Measurements from ENCODE around the gene PTPN1. TPM values are rescaled to one million over a fixed set of nuclear protein-coding genes. Genes with fewer than 3 reads are reported as not detected.

Gene PTPN1
- total and polyA plus RNA-seq, 10 of the 15 experiments (the other 5 are each of a cell fraction or from before 2014, with no cell fraction given) = 15.9 to 74.7 (median 43.9) TPM

DNA sequence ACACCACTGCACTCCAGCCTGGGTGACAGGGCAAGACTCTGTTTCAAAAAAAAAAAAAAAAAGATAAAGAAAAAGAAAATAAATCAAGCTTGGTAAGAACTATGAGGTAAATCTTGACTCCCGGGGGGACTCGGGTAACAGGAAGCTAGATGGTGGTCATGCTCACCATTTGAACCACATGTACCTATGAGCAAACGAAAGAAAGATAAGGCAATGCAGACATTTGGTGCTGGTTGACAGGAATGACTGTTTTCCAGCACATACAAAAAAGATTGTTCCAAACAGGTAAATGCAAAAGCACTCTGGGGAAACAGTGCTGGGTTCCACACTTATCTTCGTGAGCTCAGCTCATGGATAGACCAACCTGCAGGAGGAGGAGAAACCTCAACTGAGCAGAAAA is 22.8 kb upstream of the PTPN1 start (continued):
- TF ChIP-seq, protein P1, sequence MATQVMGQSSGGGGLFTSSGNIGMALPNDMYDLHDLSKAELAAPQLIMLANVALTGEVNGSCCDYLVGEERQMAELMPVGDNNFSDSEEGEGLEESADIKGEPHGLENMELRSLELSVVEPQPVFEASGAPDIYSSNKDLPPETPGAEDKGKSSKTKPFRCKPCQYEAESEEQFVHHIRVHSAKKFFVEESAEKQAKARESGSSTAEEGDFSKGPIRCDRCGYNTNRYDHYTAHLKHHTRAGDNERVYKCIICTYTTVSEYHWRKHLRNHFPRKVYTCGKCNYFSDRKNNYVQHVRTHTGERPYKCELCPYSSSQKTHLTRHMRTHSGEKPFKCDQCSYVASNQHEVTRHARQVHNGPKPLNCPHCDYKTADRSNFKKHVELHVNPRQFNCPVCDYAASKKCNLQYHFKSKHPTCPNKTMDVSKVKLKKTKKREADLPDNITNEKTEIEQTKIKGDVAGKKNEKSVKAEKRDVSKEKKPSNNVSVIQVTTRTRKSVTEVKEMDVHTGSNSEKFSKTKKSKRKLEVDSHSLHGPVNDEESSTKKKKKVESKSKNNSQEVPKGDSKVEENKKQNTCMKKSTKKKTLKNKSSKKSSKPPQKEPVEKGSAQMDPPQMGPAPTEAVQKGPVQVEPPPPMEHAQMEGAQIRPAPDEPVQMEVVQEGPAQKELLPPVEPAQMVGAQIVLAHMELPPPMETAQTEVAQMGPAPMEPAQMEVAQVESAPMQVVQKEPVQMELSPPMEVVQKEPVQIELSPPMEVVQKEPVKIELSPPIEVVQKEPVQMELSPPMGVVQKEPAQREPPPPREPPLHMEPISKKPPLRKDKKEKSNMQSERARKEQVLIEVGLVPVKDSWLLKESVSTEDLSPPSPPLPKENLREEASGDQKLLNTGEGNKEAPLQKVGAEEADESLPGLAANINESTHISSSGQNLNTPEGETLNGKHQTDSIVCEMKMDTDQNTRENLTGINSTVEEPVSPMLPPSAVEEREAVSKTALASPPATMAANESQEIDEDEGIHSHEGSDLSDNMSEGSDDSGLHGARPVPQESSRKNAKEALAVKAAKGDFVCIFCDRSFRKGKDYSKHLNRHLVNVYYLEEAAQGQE (IDR thresholded peaks at IDR 0.05; ENCODE audit: low read depth, low read length) = no peak
- TF ChIP-seq STAT3 (IDR thresholded peaks at IDR 0.05; ENCODE audit: low read depth, low read length) = no peak
- peak; percentile 39; the same call in 1 of the 2 replicates for TF ChIP-seq NFIC (IDR thresholded peaks at IDR 0.05; ENCODE audit: low read depth, low read length)
- no peak for TF ChIP-seq ZNF622 (IDR thresholded peaks at IDR 0.05)
- TF ChIP-seq SPI1 (IDR thresholded peaks at IDR 0.05; ENCODE audit: borderline replicate concordance, insufficient read depth, low read depth, low read length) = no peak
- 0 out of 2 replicates have a peak, but pooled peaks have one; percentile 17 for TF ChIP-seq YY1 (IDR thresholded peaks at IDR 0.05; ENCODE audit: low read depth, low read length)
- TF ChIP-seq NBN (IDR thresholded peaks at IDR 0.05) = 0 out of 2 replicates have a peak, but pooled peaks have one; percentile 20
- TF ChIP-seq, protein P2, sequence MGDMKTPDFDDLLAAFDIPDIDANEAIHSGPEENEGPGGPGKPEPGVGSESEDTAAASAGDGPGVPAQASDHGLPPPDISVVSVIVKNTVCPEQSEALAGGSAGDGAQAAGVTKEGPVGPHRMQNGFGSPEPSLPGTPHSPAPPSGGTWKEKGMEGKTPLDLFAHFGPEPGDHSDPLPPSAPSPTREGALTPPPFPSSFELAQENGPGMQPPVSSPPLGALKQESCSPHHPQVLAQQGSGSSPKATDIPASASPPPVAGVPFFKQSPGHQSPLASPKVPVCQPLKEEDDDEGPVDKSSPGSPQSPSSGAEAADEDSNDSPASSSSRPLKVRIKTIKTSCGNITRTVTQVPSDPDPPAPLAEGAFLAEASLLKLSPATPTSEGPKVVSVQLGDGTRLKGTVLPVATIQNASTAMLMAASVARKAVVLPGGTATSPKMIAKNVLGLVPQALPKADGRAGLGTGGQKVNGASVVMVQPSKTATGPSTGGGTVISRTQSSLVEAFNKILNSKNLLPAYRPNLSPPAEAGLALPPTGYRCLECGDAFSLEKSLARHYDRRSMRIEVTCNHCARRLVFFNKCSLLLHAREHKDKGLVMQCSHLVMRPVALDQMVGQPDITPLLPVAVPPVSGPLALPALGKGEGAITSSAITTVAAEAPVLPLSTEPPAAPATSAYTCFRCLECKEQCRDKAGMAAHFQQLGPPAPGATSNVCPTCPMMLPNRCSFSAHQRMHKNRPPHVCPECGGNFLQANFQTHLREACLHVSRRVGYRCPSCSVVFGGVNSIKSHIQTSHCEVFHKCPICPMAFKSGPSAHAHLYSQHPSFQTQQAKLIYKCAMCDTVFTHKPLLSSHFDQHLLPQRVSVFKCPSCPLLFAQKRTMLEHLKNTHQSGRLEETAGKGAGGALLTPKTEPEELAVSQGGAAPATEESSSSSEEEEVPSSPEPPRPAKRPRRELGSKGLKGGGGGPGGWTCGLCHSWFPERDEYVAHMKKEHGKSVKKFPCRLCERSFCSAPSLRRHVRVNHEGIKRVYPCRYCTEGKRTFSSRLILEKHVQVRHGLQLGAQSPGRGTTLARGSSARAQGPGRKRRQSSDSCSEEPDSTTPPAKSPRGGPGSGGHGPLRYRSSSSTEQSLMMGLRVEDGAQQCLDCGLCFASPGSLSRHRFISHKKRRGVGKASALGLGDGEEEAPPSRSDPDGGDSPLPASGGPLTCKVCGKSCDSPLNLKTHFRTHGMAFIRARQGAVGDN (IDR thresholded peaks at IDR 0.05) = peak; percentile 45; the same call in 1 of the 2 replicates
- TF ChIP-seq, protein P3, sequence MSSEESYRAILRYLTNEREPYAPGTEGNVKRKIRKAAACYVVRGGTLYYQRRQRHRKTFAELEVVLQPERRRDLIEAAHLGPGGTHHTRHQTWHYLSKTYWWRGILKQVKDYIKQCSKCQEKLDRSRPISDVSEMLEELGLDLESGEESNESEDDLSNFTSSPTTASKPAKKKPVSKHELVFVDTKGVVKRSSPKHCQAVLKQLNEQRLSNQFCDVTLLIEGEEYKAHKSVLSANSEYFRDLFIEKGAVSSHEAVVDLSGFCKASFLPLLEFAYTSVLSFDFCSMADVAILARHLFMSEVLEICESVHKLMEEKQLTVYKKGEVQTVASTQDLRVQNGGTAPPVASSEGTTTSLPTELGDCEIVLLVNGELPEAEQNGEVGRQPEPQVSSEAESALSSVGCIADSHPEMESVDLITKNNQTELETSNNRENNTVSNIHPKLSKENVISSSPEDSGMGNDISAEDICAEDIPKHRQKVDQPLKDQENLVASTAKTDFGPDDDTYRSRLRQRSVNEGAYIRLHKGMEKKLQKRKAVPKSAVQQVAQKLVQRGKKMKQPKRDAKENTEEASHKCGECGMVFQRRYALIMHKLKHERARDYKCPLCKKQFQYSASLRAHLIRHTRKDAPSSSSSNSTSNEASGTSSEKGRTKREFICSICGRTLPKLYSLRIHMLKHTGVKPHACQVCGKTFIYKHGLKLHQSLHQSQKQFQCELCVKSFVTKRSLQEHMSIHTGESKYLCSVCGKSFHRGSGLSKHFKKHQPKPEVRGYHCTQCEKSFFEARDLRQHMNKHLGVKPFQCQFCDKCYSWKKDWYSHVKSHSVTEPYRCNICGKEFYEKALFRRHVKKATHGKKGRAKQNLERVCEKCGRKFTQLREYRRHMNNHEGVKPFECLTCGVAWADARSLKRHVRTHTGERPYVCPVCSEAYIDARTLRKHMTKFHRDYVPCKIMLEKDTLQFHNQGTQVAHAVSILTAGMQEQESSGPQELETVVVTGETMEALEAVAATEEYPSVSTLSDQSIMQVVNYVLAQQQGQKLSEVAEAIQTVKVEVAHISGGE (CRISPR knock-in tag; IDR thresholded peaks at IDR 0.05) = no peak
- TF ChIP-seq ZBED1 (IDR thresholded peaks at IDR 0.05; ENCODE audit: borderline replicate concordance) = 0 out of 2 replicates have a peak, but pooled peaks have one; percentile 42
- no peak for TF ChIP-seq HDAC6 (IDR thresholded peaks at IDR 0.05; ENCODE audit: unreplicated experiment)
- no peak for TF ChIP-seq EGR1 (IDR thresholded peaks at IDR 0.05; ENCODE audit: borderline replicate concordance in 1 of 2, low read depth in 2 of 2, low read length in 2 of 2)
- TF ChIP-seq TBL1XR1 (IDR thresholded peaks at IDR 0.05; ENCODE audit: low read depth, low read length) = no peak
- no peak for TF ChIP-seq POLR2A (IDR thresholded peaks at IDR 0.05; ENCODE audit: low read depth, low read length)
- no peak for TF ChIP-seq CHD1 (IDR thresholded peaks at IDR 0.05; ENCODE audit: low read depth, low read length)
- peak in 1 of 2 experiments; percentile 34; a peak in 1 of 4 replicates for TF ChIP-seq ETV6 (conservative IDR thresholded peaks at IDR 0.05 in 1 of 2, IDR thresholded peaks at IDR 0.05 in 1 of 2; ENCODE audit: borderline replicate concordance in 1 of 2, low read depth in 1 of 2)
- peak; percentile 51 for TF ChIP-seq JUNB (IDR thresholded peaks at IDR 0.05)
- no peak for TF ChIP-seq ZNF24 (IDR thresholded peaks at IDR 0.05)
- no peak for TF ChIP-seq SIX5 (IDR thresholded peaks at IDR 0.05; ENCODE audit: low read depth, low read length, severe bottlenecking)

All from GM12878 (cell line).